CD4-positive, alpha-beta memory T cell (primary cell): ENCODE results near the gene SCART1. TPM values are rescaled to one million over a fixed set of nuclear protein-coding genes. Genes with fewer than 3 reads are reported as not detected.
A peak's percentile ranks its signal among the peaks of the same experiment; 100 is the strongest.
"Not testable (repeated sequence)": the region's sequence is repeated elsewhere in the genome, so short reads cannot be mapped to it uniquely, and the experiment has no call there.

Source experiments
- CTCF ChIA-PET: fragments of 350-600 bp; sonication (Branson Sonifier 250); formaldehyde crosslinking; loops from one replicate; lab custom pipeline; 2021; ENCODE audit warnings: inconsistent platforms; ENCODE audit not compliant: partially characterized antibody; lab: Charles Lee
- POLR2A ChIA-PET: fragments of 350-600 bp; sonication (Branson Sonifier 250); formaldehyde crosslinking; loops from one replicate; lab custom pipeline; 2021; ENCODE audit not compliant: partially characterized antibody; lab: Charles Lee
- DNase-seq, 5 donors: peaks; one replicate each; pipeline versions ENCODE4 v3.0.0 to v3.0.0-alpha.2; 2020 to 2022; ENCODE audit warnings: mixed read lengths in 1 of 5
- H3K27ac ChIP-seq: one replicate; pipeline ENCODE4 v1.7.0; 2013; ENCODE audit warnings: low read depth, low read length
- H3K27me3 ChIP-seq: 2 replicates; pipeline ENCODE4 v1.7.0; 2013; ENCODE audit warnings: mild to moderate bottlenecking, low read length, moderate library complexity; ENCODE audit not compliant: insufficient read depth
- H3K36me3 ChIP-seq: 2 replicates; pipeline ENCODE4 v1.7.0; 2013; ENCODE audit warnings: mild to moderate bottlenecking, low read length, moderate library complexity; ENCODE audit not compliant: insufficient read depth
- H3K4me1 ChIP-seq: 2 replicates; pipeline ENCODE4 v1.7.0; 2013; ENCODE audit warnings: mild to moderate bottlenecking, low read length, moderate library complexity; ENCODE audit not compliant: insufficient read depth
- H3K4me3 ChIP-seq, 2 donors: one replicate each; pipeline ENCODE4 v1.7.0; 2013; ENCODE audit warnings: low read length in 2 of 2, mild to moderate bottlenecking in 1 of 2
- H3K9me3 ChIP-seq, 2 donors: one replicate each; pipeline ENCODE4 v1.7.0; 2013; ENCODE audit warnings: low read length in 2 of 2, control low read depth in 1 of 2; ENCODE audit not compliant: control insufficient read depth in 1 of 2
- H3K27ac Mint-ChIP-seq, 7 donors: one replicate each; pipeline ENCODE4 v1.8.0; 2020 to 2021; ENCODE audit warnings: mixed read lengths in 7 of 7, mild to moderate bottlenecking in 6 of 7, inconsistent platforms in 3 of 7, moderate library complexity in 3 of 7
- H3K27me3 Mint-ChIP-seq, 2 donors: one replicate each; pipeline ENCODE4 v1.8.0; 2020 to 2021; ENCODE audit warnings: mixed read lengths in 2 of 2
- H3K36me3 Mint-ChIP-seq, 2 donors: one replicate each; pipeline ENCODE4 v1.8.0; 2020 to 2021; ENCODE audit warnings: mixed read lengths in 2 of 2, inconsistent platforms in 1 of 2, mild to moderate bottlenecking in 1 of 2
- H3K4me1 Mint-ChIP-seq, 4 donors: one replicate each; pipeline ENCODE4 v1.8.0; 2020 to 2021; ENCODE audit warnings: mixed read lengths in 4 of 4, mild to moderate bottlenecking in 1 of 4
- H3K4me3 Mint-ChIP-seq, 8 donors: one replicate each; pipeline ENCODE4 v1.8.0; 2020 to 2021; ENCODE audit warnings: mixed read lengths in 8 of 8, mild to moderate bottlenecking in 7 of 8, moderate library complexity in 6 of 8, inconsistent platforms in 3 of 8
- H3K9me3 Mint-ChIP-seq, 8 donors: one replicate each; pipeline ENCODE4 v1.8.0; 2020 to 2021; ENCODE audit warnings: mixed read lengths in 8 of 8, mild to moderate bottlenecking in 5 of 8, inconsistent platforms in 3 of 8, moderate library complexity in 1 of 8
- intact Hi-C: fragments of 100-400 bp; cut with micrococcal nuclease; formaldehyde crosslinking; loops from one replicate; pipeline ENCODE4 v1.15.1; 2023
- polyA plus RNA-seq, 2 donors: library from polyadenylated mRNA; unstranded; fragments of 300-500 nt; fragmentation: Illumina TruSeq; gene quantifications; one replicate each; pipeline ENCODE4 v1.2.3, GENCODE V29; 2021
- total RNA-seq, 2 experiments: library from RNA; stranded (reverse); gene quantifications; one replicate each; pipeline ENCODE4 v1.2.3, GENCODE V29; 2021

The SCART1 gene
- total and polyA plus RNA-seq, 4 experiments from 2014 or later = 0.49 to 11.2 (median 5.9) TPM

- peaks cover 0 to 18% of the 10 kb centered on the region in 2 donors for H3K9me3 ChIP-seq
- H3K4me3 Mint-ChIP-seq = no peak overlapping the region
- CTCF ChIA-PET = interaction anchor here (0.9 kb wide), 1 partner anchor 50 kb away, joined by 3 read pairs; no protein-coding TSS in a partner anchor
- no peak overlapping the region for H3K27ac Mint-ChIP-seq
- H3K27ac ChIP-seq = no peak overlapping the region
- peaks cover 3 to 58% (median 45%) of the 10 kb centered on the region in 8 donors for H3K9me3 Mint-ChIP-seq
- H3K4me1 ChIP-seq = no peaks in the 10 kb centered on the region
- no peaks in the 10 kb centered on the region for H3K27me3 ChIP-seq
- H3K36me3 Mint-ChIP-seq = peaks cover 16 to 23% of the 10 kb centered on the region in 2 donors
- H3K36me3 ChIP-seq = no peaks in the 10 kb centered on the region
- intact Hi-C loops = no loop called here
- no peaks in the 10 kb centered on the region for H3K4me1 Mint-ChIP-seq
- no peak for DNase-seq
- H3K4me3 ChIP-seq = no peak overlapping the region
- H3K27me3 Mint-ChIP-seq = no peaks in the 10 kb centered on the region
- POLR2A ChIA-PET = no interaction called here
These were observed 34.6 kb downstream of the SCART1 start for GRCh38 chr10:133488354-133488753.

DNA sequence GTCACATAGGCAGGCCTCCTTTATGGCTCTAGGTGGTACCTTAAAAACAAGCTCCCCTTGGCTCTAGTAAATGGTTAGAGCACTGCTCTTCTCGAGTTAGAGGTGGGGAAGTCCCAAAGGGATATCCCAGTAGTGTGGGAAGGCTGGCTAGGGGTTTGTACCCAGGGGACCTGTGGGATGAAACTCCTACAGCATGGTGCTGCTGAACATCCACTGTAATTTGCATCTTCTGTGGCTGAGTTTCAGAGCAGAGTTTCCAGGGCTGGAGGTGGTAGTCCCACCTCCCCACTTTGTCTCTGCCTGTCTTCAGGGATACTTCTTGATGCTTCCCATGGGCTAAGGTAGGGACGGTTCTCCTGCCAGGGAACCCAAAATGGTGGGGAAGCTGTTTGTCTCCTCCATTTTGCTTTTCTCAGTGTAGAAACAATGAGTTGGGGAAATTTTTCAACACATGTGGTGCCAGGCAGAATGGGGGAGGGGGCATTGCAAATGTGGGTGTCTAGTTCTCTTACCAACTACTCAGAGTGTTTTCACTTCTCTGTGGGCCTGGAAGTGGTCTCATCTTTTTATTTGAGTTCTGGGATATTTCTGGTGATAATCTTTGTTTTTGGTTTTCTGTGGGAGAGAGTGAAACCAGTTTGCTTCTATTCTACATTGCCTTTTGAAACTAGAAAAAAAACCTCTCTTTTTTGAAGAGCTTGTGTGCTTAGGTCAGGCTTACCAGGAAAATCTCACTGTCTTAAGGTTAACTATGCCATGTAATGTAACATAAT lies 36.3 kb downstream of the SCART1 start:
- Mint-ChIP-seq H3K27ac (peak overlapping the region in 1 of 7 donors; percentile 37), H3K27me3 (no peaks in the 10 kb centered on the region), H3K4me3 (no peak overlapping the region), H3K4me1 (peaks cover 0 to 1% (median 0%) of the 10 kb centered on the region in 4 donors), H3K36me3 (peaks cover 14 to 16% of the 10 kb centered on the region in 2 donors), H3K9me3 (peaks cover under 1 to 41% (median 32%) of the 10 kb centered on the region in 8 donors)
- POLR2A ChIA-PET = no interaction called here
- Histone ChIP-seq H3K27ac (no peak overlapping the region), H3K4me1 (no peaks in the 10 kb centered on the region), H3K9me3 (peaks cover 0 to 16% of the 10 kb centered on the region in 2 donors), H3K4me3 (no peak overlapping the region), H3K27me3 (no peaks in the 10 kb centered on the region), H3K36me3 (no peaks in the 10 kb centered on the region)
- CTCF ChIA-PET = no interaction called here
- intact Hi-C loops = no loop called here
- no peak for DNase-seq

GRCh38 chr10:133493562-133493961 lies 39.8 kb downstream of the SCART1 start:
- H3K4me1 Mint-ChIP-seq, DNase-seq, CTCF ChIA-PET, H3K27ac Mint-ChIP-seq, H3K4me1 ChIP-seq, H3K4me3 ChIP-seq, intact Hi-C loops, H3K36me3 ChIP-seq, H3K27me3 ChIP-seq, H3K9me3 ChIP-seq, H3K27ac ChIP-seq, H3K4me3 Mint-ChIP-seq, POLR2A ChIA-PET, H3K27me3 Mint-ChIP-seq: not testable (repeated sequence)
- peaks cover 8 to 12% of the 10 kb centered on the region in 2 donors for H3K36me3 Mint-ChIP-seq
- peaks cover 0 to 16% (median 3%) of the 10 kb centered on the region in 8 donors for H3K9me3 Mint-ChIP-seq

- H3K4me1 ChIP-seq, H3K27ac ChIP-seq, POLR2A ChIA-PET, H3K4me3 Mint-ChIP-seq, H3K27me3 Mint-ChIP-seq, H3K4me3 ChIP-seq, H3K27me3 ChIP-seq, H3K9me3 ChIP-seq, H3K36me3 ChIP-seq, H3K4me1 Mint-ChIP-seq, H3K27ac Mint-ChIP-seq: not testable (repeated sequence)
- Mint-ChIP-seq H3K36me3 (peaks cover 17 to 25% of the 10 kb centered on the region in 2 donors), H3K9me3 (peaks cover 0 to 18% (median 9%) of the 10 kb centered on the region in 8 donors)
- peak in 1 of 5 donors; percentile 10 for DNase-seq
- intact Hi-C loops = loop anchor here (2.0 kb wide), 1 partner anchor 59 kb away; no protein-coding TSS in a partner anchor
- CTCF ChIA-PET = interaction anchor here (1.3 kb wide), 1 partner anchor 59 kb away, joined by 6 read pairs; no protein-coding TSS in a partner anchor
These were observed 43.6 kb downstream of the SCART1 start for GRCh38 chr10:133497363-133497762.

- intact Hi-C loops, POLR2A ChIA-PET, H3K27ac ChIP-seq, H3K27me3 Mint-ChIP-seq, H3K9me3 ChIP-seq, H3K4me1 ChIP-seq, DNase-seq, H3K4me3 Mint-ChIP-seq, H3K4me1 Mint-ChIP-seq, H3K36me3 ChIP-seq, H3K27me3 ChIP-seq, H3K4me3 ChIP-seq, H3K27ac Mint-ChIP-seq: not testable (repeated sequence)
- CTCF ChIA-PET = interaction anchor here (2.2 kb wide), 1 partner anchor 61 kb away, joined by 4 read pairs; no protein-coding TSS in a partner anchor
- Mint-ChIP-seq H3K36me3 (peaks cover 17 to 19% of the 10 kb centered on the region in 2 donors), H3K9me3 (peaks cover 0 to 18% (median 9%) of the 10 kb centered on the region in 8 donors)
These were observed 45.4 kb downstream of the SCART1 start for GRCh38 chr10:133499176-133499575.

DNA sequence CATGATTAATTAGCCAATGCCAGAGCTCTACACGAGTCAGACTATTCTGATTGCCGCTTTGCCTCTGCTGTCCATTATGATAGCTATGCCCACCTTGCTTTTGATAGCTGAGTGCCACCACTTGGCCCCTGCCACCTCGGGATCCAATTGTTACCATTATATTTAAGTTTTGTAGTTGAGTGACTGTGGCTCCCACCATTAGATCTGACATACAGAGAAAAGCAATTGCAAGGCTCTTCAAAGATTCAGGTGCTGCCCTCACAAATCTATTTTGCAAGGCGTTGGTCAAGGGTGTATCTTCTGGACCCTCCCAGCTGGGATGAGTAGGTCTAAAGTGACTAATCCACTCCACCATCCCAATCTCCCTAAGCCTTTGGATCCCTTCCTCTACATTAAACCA lies 47.2 kb downstream of the SCART1 start:
- H3K36me3 Mint-ChIP-seq = peaks cover 17 to 18% of the 10 kb centered on the region in 2 donors
- H3K27me3 Mint-ChIP-seq = not testable (repeated sequence)

GRCh38 chr10:133509700-133510099 lies 56.0 kb downstream of the SCART1 start:
- Histone ChIP-seq H3K36me3 (no peaks in the 10 kb centered on the region), H3K4me3 (no peak overlapping the region), H3K27me3 (no peaks in the 10 kb centered on the region), H3K9me3 (no peaks in the 10 kb centered on the region), H3K27ac (no peak overlapping the region), H3K4me1 (no peaks in the 10 kb centered on the region)
- intact Hi-C loops = no loop called here
- CTCF ChIA-PET = interaction anchor here (0.8 to 2.8 kb wide), 3 partner anchors 10 to 180 kb away, joined by 3 to 10 read pairs (median 3); no protein-coding TSS in a partner anchor
- Mint-ChIP-seq H3K9me3 (peaks cover 0 to 22% (median 13%) of the 10 kb centered on the region in 8 donors), H3K27ac (peak overlapping the region in 1 of 7 donors; percentile 3), H3K4me1 (peaks cover 0 to 11% (median 2%) of the 10 kb centered on the region in 4 donors), H3K36me3 (peaks cover 2 to 14% of the 10 kb centered on the region in 2 donors), H3K27me3 (peaks cover 10 to 12% of the 10 kb centered on the region in 2 donors), H3K4me3 (no peak overlapping the region)
- peak in 2 of 5 donors; percentile 15 to 53 for DNase-seq
- POLR2A ChIA-PET = interaction anchor here (1.6 kb wide), 1 partner anchor 11 kb away, joined by 3 read pairs; no protein-coding TSS in a partner anchor

More for the DNA sequence above, 47.2 kb downstream of the SCART1 start:
- H3K4me3 ChIP-seq, H3K27ac Mint-ChIP-seq, H3K27ac ChIP-seq, POLR2A ChIA-PET, H3K27me3 ChIP-seq, DNase-seq, H3K36me3 ChIP-seq, H3K4me3 Mint-ChIP-seq, H3K4me1 Mint-ChIP-seq, H3K9me3 ChIP-seq, intact Hi-C loops, H3K4me1 ChIP-seq: not testable (repeated sequence)
- H3K9me3 Mint-ChIP-seq = peaks cover 0 to 18% (median 9%) of the 10 kb centered on the region in 8 donors
- CTCF ChIA-PET = interaction anchor here (1.0 to 2.2 kb wide), 3 partner anchors 62 to 171 kb away, joined by 3 to 7 read pairs (median 4); partner anchors contain the start of gene ECHS1
